Measurements from ENCODE around the gene FRMD4B.

Gene FRMD4B

DNA sequence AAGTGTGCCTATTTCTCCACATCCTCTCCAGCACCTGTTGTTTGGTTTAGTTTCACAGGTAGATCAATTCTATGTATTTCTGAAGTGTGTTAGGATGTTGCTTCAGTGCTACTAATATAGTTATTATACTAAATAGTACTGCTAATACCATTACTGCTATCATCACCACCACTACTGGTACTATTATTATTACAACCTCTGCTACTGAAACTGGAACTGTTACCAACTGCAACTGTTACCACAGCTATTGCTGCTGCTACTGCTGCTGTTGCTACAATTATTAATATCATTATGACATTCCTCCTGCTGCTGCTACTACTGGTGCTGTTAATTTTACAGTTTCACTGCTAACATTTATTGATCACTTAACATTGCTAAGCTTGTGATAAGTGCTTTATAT lies 255.2 kb downstream of the FRMD4B start:
- TF ChIP-seq, protein P1, sequence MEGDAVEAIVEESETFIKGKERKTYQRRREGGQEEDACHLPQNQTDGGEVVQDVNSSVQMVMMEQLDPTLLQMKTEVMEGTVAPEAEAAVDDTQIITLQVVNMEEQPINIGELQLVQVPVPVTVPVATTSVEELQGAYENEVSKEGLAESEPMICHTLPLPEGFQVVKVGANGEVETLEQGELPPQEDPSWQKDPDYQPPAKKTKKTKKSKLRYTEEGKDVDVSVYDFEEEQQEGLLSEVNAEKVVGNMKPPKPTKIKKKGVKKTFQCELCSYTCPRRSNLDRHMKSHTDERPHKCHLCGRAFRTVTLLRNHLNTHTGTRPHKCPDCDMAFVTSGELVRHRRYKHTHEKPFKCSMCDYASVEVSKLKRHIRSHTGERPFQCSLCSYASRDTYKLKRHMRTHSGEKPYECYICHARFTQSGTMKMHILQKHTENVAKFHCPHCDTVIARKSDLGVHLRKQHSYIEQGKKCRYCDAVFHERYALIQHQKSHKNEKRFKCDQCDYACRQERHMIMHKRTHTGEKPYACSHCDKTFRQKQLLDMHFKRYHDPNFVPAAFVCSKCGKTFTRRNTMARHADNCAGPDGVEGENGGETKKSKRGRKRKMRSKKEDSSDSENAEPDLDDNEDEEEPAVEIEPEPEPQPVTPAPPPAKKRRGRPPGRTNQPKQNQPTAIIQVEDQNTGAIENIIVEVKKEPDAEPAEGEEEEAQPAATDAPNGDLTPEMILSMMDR (IDR thresholded peaks at IDR 0.05) = no peak

GRCh38 chr3:69129531-69129930 lies 256.4 kb downstream of the FRMD4B start:
- TF ChIP-seq, protein P1 (IDR thresholded peaks at IDR 0.05) = no peak

DNA sequence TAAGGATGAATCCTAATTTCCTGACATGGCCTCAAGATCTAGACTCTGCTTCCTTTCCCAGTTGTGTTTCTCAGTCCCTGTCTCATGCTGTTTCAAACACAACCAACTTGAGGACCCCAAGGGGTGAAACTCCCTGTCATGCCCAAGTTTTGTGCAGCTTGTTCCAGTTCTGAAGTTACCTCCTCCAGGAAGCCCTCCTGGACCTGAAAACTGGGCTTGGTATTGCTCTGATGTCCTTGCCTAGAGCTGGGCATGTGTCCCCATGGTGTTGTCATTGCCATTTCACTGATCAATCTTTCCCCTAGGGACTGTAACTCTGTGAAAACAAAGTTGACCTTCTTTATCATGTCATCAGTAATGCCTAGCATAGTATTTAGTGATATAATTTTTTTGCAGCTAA lies 257.4 kb downstream of the FRMD4B start:
- TF ChIP-seq, protein P1 (IDR thresholded peaks at IDR 0.05) = no peak

- TF ChIP-seq, protein P1 (IDR thresholded peaks at IDR 0.05) = no peak
Measured at GRCh38 chr3:69126999-69127398, 258.9 kb downstream of the FRMD4B start.

GRCh38 chr3:69126216-69126615 lies 259.7 kb downstream of the FRMD4B start:
- TF ChIP-seq, protein P1 (IDR thresholded peaks at IDR 0.05) = no peak

- TF ChIP-seq, protein P1 (IDR thresholded peaks at IDR 0.05) = no peak
Measured at GRCh38 chr3:69122403-69122802, 263.5 kb downstream of the FRMD4B start, which contains the start of gene LMOD3. TSS of gene LMOD3 (minus strand) at chr3:69122595. CDS start at chr3:69122386, 209 bp downstream.

DNA sequence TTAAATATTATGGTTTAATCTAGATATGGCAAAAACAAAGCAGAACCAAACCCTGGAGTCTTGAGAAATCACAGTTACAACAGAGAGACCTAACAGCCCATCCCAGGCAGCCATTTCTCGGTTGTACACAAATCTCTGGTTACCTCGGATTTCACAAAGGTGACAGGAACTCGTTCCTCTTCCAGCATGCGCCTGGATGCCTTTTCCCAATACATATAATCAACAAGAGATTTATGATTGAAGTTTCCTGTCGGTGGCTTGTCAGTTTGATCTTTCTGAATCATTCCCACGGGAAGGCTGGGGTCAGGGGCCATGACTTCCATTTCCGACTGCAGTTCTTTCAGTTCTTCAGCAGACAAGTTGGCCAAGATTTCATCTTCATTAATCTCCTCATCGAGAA lies 263.9 kb downstream of the FRMD4B start:
- TF ChIP-seq, protein P1 (IDR thresholded peaks at IDR 0.05) = no peak

DNA sequence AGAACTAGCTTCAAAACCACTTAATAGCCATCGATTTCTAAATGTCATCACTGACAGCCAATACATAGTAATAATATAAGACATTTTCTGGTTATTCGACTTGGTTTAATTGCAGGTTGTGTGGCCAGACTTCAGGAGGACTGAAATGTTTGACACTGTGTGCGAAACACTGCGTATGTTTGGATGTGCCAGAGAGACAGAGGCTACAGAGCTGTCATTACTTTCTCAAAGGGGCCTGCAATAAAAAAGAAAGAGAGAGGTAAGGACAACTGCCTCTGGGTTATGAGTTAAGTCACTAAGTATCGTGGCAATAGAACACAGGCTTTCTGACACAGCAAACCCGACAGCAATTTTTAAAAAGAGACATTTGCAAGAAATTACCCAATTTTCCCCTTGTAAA lies 264.4 kb downstream of the FRMD4B start:
- TF ChIP-seq, protein P1 (IDR thresholded peaks at IDR 0.05) = no peak

Data from LNCAP (cell line).